Femur (tissue), 1 donor: ENCODE results near the gene MIR17HG.
"Not testable (repeated sequence)": the region's sequence is repeated elsewhere in the genome, so short reads cannot be mapped to it uniquely, and the experiment has no call there.

Experiments
- DNase-seq: peaks from one replicate; pipeline ENCODE4 v3.0.0-alpha.2; 2017

Gene MIR17HG

DNA sequence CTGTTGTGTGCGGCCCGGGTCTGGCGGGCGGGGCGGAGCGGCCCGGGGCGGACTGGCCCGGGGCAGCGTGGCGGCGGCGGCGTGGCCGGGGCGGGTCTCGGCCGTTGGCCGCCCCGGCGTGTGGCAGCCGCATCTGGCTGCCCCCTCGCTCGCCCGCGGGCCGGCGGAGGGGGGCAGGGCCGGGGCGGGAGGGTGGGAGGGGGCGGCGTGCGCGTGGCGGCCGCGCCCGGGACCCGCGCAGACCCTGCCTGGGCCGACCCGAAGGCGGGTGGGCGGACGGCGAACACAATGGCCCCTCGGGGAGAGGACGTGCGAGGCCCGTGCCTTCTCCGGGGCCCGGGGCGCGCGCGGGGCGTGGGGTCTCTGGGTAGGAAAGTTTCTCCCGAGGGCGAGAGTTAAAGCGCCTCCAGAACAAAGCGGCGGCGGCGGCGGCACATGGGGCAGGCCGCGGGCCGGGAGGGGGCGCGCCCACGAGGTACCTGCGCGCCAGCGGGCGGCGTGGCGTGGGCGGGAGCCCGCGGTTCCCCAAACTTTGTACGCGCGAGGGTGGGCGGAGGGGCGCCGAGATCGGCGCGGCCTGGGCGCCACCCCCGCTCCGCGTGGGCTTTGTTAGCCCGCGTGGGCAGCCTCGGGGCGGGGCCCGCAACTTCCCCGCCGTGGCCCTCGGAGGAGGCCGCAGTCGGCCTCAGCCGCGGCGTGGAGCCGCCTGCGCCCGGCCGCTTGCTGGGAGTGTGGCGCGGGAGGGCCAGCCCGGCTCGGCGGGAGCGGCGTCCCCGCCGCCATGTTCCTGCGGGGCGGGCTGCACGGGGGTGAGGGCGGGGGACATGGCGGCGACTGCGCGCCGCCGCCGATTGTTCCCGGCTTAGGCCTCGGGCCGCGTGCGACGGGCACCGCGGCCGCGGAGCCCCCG lies 764 bp downstream of the MIR17HG start:
- DNase-seq: peak; percentile 60

GRCh38 chr13:91348906-91349435 lies 1.5 kb downstream of the MIR17HG start:
- peak; percentile 94 for DNase-seq

GRCh38 chr13:91349992-91350911 lies 2.8 kb downstream of the MIR17HG start:
- DNase-seq: no peak

GRCh38 chr13:91351123-91351522 lies 3.6 kb downstream of the MIR17HG start:
- DNase-seq: no peak

DNA sequence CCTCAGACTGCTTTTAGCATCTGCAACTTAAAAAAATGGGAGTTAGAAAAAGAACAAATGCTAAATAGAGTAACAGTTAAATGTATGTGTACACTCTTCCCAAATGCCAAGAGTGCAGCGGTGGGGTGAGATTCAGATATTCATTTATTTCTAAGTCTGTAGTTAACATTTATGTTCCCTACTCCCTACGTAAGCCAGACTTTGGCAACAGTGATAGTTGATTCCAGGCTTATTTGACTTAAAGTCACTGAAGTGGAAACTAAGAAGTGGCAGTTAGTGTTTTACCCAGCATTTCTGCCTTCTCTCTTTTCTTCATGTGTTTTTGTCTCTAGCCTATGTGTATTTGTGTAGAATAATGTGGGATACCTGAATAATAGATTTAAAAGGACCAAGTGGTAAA lies 4.5 kb downstream of the MIR17HG start:
- no peak for DNase-seq

- not testable (repeated sequence) for DNase-seq
Observed at GRCh38 chr13:91352891-91353290, 5.4 kb downstream of the MIR17HG start.

DNA sequence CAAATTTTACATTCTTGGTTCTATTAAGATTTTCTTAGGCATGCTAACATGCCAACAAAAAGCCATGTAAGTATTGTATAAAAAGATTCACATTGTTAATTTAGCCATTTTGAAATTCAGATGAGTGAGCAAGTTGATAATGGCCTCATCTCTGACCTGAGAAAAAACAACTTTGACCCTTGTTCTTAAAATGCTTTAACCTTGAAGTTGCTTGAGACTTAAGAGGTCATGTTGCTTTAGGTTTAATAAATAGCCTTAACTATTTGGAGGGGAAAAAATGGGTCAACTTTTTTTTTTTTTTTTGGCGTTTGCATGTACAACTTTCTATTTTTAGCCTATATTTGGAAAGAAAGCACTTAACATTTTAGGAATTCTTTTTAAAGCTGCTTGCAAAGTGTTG lies 6.0 kb downstream of the MIR17HG start:
- no peak for DNase-seq

GRCh38 chr13:91355099-91355825 lies 7.8 kb downstream of the MIR17HG start:
- DNase-seq: no peak

GRCh38 chr13:91355826-91356710 lies 8.6 kb downstream of the MIR17HG start:
- no peak for DNase-seq

GRCh38 chr13:91356919-91357612 lies 9.6 kb downstream of the MIR17HG start:
- no peak for DNase-seq

DNA sequence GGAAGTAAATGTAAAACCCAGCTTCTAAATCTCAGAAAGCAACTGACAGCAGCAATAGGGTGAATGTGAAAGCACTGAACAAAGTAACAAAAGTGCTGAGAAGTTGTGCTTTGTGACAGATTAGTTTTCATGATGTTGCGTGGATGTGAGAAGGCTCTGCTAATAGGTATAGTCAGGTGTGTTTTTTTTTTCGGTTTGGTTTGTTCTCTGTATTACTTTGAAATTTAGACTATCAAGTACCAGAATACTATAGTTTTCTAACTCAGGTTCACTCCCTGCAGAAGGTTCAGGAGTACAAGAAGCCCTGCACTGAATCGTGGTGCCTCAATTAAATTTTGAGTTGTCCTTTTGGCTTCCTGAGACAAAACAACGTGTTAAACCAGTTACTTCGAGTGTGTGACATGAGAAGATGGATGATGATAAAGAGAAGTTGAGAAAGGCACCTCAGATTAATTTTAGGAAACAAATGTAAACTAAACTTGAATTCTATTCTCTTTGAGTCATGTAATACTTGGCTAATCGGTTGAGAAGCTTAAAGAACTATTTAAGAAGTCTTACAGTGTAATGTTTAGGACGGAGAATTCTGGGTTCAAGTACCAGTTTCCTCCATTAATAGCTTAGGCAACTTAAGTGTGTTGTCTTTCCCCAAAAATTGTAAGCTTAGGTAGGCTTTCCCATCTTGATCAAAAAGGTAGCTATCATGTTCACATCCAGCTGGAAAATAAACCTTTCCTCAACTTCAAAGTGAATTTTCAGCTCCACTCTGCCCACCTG lies 10.3 kb downstream of the MIR17HG start:
- no peak for DNase-seq

DNA sequence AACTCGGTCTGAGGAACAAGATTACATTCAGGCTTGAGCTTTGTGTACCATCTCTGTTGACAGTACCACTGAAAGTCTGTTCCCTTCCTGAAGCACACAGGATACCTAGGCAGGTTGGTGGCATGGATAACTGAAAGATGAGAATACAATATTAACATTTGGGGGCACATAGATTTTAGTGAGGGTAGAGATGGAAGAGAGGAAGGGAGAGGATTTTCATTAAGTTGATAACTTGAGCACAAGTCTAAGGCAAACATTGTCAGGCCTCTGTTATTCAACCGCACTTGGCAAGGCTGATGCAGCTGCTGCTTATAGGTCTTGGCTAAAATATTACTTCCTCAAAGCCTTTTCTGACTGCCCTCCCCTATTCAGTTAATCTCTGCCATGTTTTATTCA lies 10.9 kb downstream of the MIR17HG start:
- no peak for DNase-seq

GRCh38 chr13:91359111-91359510 lies 11.6 kb downstream of the MIR17HG start:
- no peak for DNase-seq

GRCh38 chr13:91359631-91360030 lies 12.1 kb downstream of the MIR17HG start:
- DNase-seq: no peak

DNA sequence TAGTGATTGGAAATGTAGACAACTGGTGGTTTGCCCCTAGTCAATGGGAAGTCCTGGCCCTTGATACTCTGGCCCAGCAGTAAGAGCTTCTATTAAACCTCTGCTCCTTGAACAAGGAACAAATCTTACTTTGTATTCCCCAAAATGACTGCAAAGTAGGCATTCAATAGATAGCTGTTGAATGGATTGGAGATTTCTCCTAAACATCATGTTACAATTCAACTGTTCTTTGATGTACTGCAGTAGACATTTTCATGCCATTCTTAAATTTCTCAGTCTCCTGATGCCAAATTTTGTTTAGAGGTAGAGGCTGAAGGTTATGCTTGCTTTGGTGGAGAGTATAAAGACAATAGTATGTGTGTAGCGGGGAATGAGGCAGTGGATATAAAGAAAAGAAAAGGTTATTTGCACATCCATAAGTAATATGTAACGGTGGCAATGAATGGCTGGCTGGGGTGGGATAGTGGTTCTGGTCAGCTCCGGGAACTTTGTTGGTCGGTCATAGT lies 12.8 kb downstream of the MIR17HG start:
- no peak for DNase-seq

DNA sequence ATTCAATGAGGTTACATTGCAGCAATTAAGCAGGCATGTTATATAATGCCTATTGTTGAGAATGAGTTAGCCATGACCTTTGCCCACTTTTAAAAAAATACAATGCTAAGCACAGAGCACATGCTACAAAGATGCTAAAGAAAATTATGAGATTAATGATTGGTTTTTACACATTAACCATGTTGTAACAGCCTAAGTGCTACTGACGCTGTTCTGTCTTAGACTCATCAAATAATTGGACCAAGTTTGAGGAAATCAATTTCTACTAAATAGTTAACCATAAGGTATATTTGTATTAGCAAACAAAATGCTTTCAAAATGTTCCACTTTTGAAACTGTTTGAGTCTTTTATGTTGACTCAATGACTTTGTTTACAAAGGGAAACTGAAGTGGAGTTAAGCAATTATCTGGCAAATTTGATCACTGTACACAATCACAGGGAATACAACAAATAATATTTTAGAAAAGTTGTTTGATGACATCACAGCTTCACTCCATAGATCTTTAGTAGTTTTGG lies 14.3 kb downstream of the MIR17HG start:
- no peak for DNase-seq

GRCh38 chr13:91362908-91363307 lies 15.4 kb downstream of the MIR17HG start:
- DNase-seq: no peak

GRCh38 chr13:91368101-91368500 lies 20.6 kb downstream of the MIR17HG start:
- no peak for DNase-seq

DNA sequence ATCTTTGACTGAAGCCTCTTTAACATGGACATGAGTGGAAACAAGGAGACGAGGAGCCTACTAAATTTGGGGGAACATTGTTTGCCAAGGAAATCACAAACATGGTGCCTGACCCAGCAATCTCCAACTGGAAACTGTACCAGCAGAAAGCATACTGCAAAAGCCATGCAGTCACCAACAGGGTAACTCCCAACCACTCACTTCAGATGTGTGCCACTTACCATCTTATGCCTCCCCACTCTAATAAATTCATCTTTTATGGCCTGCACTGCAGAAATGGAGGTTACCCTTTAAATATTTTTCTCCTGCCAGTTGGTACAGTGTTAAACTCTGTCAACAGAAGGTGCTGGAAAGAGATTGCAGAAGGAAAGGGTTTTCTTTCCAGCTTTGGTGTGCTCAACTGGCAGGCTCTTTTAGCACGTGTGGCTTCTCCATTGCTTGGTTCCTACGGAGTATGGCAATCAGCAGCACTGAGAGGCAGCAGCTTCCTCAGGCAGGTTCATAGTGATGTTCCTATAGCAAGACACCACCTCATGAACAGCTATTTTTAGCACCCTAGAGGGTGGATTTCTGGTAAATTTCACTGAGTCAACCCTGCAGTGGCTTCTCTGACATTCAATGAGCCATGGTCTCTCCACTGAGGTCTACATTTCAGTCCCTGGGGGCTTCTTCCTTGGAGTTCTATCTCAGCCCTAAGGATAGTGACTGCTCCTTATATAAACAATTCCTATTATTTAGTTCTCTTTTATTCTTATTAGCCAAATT lies 21.4 kb downstream of the MIR17HG start:
- DNase-seq: no peak
